Right atrium auricular region (tissue), 2 donors: ENCODE measurements around the gene LAMTOR1. TPM values are rescaled to one million over a fixed set of nuclear protein-coding genes. Genes with fewer than 3 reads are reported as not detected.
A peak's percentile ranks its signal among the peaks of the same experiment; 100 is the strongest.

Experiments used
- DNase-seq: peaks from one replicate; pipeline ENCODE4 v3.0.0-alpha.2; 2019; ENCODE audit warnings: low spot score
- H3K27ac ChIP-seq, 2 donors: fragments of 200-600 bp; sonication (generic); 1 replicate in 1 of 2; 2 replicates in 1 of 2; pipeline ENCODE4 v1.5.1; 2016 to 2019
- H3K27me3 ChIP-seq, 2 donors: fragments of 200-600 bp; sonication (generic); one replicate each; pipeline versions ENCODE4 v1.5.1 to v1.6.0; 2017 to 2019
- H3K36me3 ChIP-seq: fragments of 200-600 bp; sonication (generic); one replicate; pipeline ENCODE4 v1.5.1; 2016
- H3K4me1 ChIP-seq, 2 donors: fragments of 200-600 bp; sonication (generic); one replicate each; pipeline versions ENCODE4 v1.5.1 to v1.6.0; 2017 to 2019
- H3K4me3 ChIP-seq, 2 donors: fragments of 200-600 bp; sonication (generic); 1 replicate in 1 of 2; 2 replicates in 1 of 2; pipeline ENCODE4 v1.5.1; 2017 to 2019; ENCODE audit warnings: mild to moderate bottlenecking in 1 of 2, moderate library complexity in 1 of 2
- H3K9me3 ChIP-seq, 2 donors: fragments of 200-600 bp; sonication (generic); one replicate each; pipeline ENCODE4 v1.5.1; 2019
- total RNA-seq, 2 donors: library from RNA; depleted of rRNA; stranded (reverse); fragments of >200 nt; gene quantifications; one replicate each; pipeline ENCODE4 v1.1.0, GENCODE V29; 2016
- TF ChIP-seq, protein P1 (sequence below), 2 donors: fragments of 200-600 bp; sonication (generic); IDR thresholded peaks; one replicate each; pipeline ENCODE4 v1.5.1; 2019; ENCODE audit warnings: antibody characterized with exemption in 2 of 2

Gene LAMTOR1
- total RNA-seq, 2 donors from 2014 or later, result 103 to 117 TPM

GRCh38 chr11:72084076-72084475, 19.0 kb downstream of the LAMTOR1 start:
- no peaks in the 10 kb centered on the region for H3K27me3 ChIP-seq
- no peak overlapping the region for H3K4me3 ChIP-seq
- no peak overlapping the region for H3K27ac ChIP-seq
- H3K36me3 ChIP-seq, result peaks cover 5% of the 10 kb centered on the region
- no peaks in the 10 kb centered on the region for H3K9me3 ChIP-seq
- TF ChIP-seq, protein P1, sequence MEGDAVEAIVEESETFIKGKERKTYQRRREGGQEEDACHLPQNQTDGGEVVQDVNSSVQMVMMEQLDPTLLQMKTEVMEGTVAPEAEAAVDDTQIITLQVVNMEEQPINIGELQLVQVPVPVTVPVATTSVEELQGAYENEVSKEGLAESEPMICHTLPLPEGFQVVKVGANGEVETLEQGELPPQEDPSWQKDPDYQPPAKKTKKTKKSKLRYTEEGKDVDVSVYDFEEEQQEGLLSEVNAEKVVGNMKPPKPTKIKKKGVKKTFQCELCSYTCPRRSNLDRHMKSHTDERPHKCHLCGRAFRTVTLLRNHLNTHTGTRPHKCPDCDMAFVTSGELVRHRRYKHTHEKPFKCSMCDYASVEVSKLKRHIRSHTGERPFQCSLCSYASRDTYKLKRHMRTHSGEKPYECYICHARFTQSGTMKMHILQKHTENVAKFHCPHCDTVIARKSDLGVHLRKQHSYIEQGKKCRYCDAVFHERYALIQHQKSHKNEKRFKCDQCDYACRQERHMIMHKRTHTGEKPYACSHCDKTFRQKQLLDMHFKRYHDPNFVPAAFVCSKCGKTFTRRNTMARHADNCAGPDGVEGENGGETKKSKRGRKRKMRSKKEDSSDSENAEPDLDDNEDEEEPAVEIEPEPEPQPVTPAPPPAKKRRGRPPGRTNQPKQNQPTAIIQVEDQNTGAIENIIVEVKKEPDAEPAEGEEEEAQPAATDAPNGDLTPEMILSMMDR (IDR thresholded peaks at IDR 0.05), result no peak
- peaks cover 0 to 17% of the 10 kb centered on the region in 2 donors for H3K4me1 ChIP-seq
- DNase-seq, result no peak

DNA sequence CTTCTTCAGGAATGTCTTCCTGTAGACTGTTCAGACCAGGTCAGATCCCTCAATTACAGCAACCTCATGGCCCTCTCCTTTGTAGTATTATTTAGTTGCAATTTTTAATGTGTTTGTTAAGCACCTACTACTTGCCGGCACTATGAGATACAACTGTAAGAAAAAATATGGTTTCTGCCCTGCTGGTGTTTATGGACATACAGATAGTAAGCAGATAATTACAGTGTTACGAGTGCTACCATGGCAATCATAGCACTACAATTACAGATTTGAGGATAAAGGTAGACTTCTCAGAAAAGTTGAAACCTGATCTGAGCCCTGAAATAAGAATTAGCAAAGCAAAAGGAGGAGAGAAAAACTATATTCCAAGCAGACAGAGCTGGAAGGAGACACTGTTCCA, 19.7 kb downstream of the LAMTOR1 start:
- H3K4me1 ChIP-seq, result peaks cover 0 to 23% of the 10 kb centered on the region in 2 donors
- no peaks in the 10 kb centered on the region for H3K27me3 ChIP-seq
- no peak overlapping the region for H3K4me3 ChIP-seq
- peaks cover 5% of the 10 kb centered on the region for H3K36me3 ChIP-seq
- no peak overlapping the region for H3K27ac ChIP-seq
- DNase-seq, result no peak
- TF ChIP-seq, protein P1 (IDR thresholded peaks at IDR 0.05), result no peak
- no peaks in the 10 kb centered on the region for H3K9me3 ChIP-seq

DNA sequence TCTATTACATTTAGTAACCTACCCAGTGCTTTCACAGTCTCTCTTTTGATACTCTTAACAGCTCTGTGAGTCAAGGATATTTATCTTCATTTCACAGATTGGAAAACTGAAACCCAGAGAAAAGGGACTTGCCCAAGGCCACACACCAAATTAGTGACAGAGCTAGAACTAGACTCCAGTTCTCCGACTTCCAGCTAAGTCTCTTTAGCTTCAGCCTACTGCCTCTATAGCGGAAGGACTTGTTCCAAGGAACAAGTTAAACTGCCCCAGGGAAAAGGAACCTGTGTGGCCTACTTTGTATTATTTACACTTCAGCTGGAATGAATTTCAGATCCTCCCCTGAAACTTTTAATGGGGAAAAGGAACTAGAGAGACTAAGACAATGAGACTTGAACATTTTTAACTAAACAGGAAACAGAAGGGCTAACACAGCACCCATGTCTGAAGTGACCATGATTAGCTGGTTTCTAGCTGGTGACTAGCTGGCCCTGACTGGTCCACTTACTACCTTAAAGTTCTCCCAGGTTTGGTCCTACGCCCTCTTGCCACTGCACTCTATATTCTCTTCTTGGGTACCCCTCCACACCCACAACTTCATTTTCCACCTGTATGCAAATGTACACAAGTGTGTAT, 21.2 kb downstream of the LAMTOR1 start:
- no peak overlapping the region for H3K4me3 ChIP-seq
- H3K27me3 ChIP-seq, result no peaks in the 10 kb centered on the region
- H3K4me1 ChIP-seq, result peaks cover 0 to 24% of the 10 kb centered on the region in 2 donors
- no peak overlapping the region for H3K27ac ChIP-seq
- H3K9me3 ChIP-seq, result no peaks in the 10 kb centered on the region
- TF ChIP-seq, protein P1 (IDR thresholded peaks at IDR 0.05), result no peak
- no peak for DNase-seq
- no peaks in the 10 kb centered on the region for H3K36me3 ChIP-seq

DNA sequence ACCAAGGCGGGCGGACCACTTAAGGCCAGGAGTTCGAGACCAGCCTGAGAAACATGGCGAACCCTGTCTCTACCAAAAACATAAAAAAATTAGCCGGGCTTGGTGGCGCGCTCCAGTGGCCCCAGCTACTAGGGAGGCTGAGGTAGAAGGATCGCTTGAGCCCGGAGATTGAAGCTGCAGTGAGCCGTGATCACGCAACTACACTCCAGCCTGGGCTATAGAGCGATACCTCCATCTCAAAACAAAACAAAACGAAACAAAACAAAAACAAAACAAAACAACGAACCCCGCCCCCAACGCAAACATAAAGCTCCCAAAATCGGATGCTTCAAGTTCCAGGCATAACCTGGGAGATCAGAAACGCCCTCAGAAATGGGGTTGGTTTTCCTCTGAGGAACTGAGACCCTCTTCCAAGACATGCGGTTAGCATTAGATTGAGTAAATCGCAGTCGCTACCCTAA, 21.9 kb downstream of the LAMTOR1 start:
- TF ChIP-seq, protein P1 (IDR thresholded peaks at IDR 0.05), result no peak
- H3K9me3 ChIP-seq, result no peaks in the 10 kb centered on the region
- H3K4me3 ChIP-seq, result peak overlapping the region; percentile 76
- no peaks in the 10 kb centered on the region for H3K27me3 ChIP-seq
- peak overlapping the region; percentile 94 to 96 for H3K27ac ChIP-seq
- H3K36me3 ChIP-seq, result no peaks in the 10 kb centered on the region
- peaks cover 0 to 24% of the 10 kb centered on the region in 2 donors for H3K4me1 ChIP-seq
- no peak for DNase-seq

- TF ChIP-seq, protein P1 (IDR thresholded peaks at IDR 0.05), result no peak
- H3K36me3 ChIP-seq, result no peaks in the 10 kb centered on the region
- H3K27ac ChIP-seq, result peak within 1 kb of the TSS; percentile 94 to 96
- H3K27me3 ChIP-seq, result no peaks in the 10 kb centered on the region
- H3K4me1 ChIP-seq, result peaks cover 0 to 24% of the 10 kb centered on the region in 2 donors
- peak within 1 kb of the TSS; percentile 76 for H3K4me3 ChIP-seq
- no peaks in the 10 kb centered on the region for H3K9me3 ChIP-seq
- peak; percentile 100 for DNase-seq
These were observed 22.5 kb downstream of the LAMTOR1 start, which contains the start of the genes LRRC51 and NUMA1 for GRCh38 chr11:72080326-72081183. Gene LRRC51, plus strand, starts transcription at chr11:72080850. Its CDS starts 8,234 bp downstream, at chr11:72089084. Gene NUMA1, minus strand, starts transcription at chr11:72080542. Its CDS starts 44,599 bp downstream, at chr11:72035943.
